ENCODE results near the gene TLCD1. TPM values are rescaled to one million over a fixed set of nuclear protein-coding genes. Genes with fewer than 3 reads are reported as not detected.

Gene TLCD1
- total RNA-seq, 6 donors from 2014 or later: 4.1 to 25.8 (median 14.1) TPM

DNA sequence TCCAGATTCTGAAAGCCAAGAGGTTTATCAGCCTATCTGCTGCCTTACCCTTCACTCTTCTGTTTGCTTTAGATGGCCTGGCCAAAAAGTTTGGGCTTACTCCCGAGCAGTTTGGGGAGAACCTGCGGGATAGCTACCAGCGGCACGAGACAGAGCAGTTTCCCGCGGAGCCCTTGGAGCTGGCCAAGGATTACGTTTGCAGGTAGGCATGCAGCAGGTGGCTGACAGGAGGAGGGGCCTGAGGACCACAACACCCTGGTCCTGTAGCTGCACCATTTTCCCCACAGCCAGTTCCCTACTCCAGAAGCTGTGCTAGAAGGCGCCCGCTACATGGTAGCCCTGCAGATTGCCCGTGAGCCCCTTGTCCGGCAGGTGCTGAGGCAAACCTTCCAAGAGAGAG is 43.4 kb downstream of the TLCD1 start:
- TF ChIP-seq POLR2A (IDR thresholded peaks at IDR 0.05) (no peak), EP300 (IDR thresholded peaks at IDR 0.05) (no peak), CTCF (IDR thresholded peaks at IDR 0.05) (no peak), POLR2AphosphoS5 (IDR thresholded peaks at IDR 0.05) (no peak)
- no peak overlapping the region for H3K4me3 ChIP-seq
- no peak for ATAC-seq (ENCODE audit: low FRiP score in 2 of 2)
- no peaks in the 10 kb centered on the region for H3K9me3 ChIP-seq
- no peaks in the 10 kb centered on the region for H3K27me3 ChIP-seq
- no peak for DNase-seq
- peaks cover 88 to 100% (median 99%) of the 10 kb centered on the region in 4 donors for H3K36me3 ChIP-seq
- H3K27ac ChIP-seq: no peak overlapping the region
- WGBS, 2 donors: 95 to 98% methylated on average over 9 to 11 of the region's 11 CpGs
- no peaks in the 10 kb centered on the region for H3K4me1 ChIP-seq

GRCh38 chr17:28675980-28676379 is 50.1 kb downstream of the TLCD1 start:
- Histone ChIP-seq H3K36me3 (peaks cover 89 to 100% (median 97%) of the 10 kb centered on the region in 4 donors), H3K4me3 (no peak overlapping the region), H3K9me3 (no peaks in the 10 kb centered on the region), H3K27me3 (no peaks in the 10 kb centered on the region), H3K27ac (no peak overlapping the region), H3K4me1 (no peaks in the 10 kb centered on the region)
- TF ChIP-seq CTCF (IDR thresholded peaks at IDR 0.05): no peak
- TF ChIP-seq POLR2AphosphoS5 (IDR thresholded peaks at IDR 0.05): no peak
- no peak for TF ChIP-seq POLR2A (IDR thresholded peaks at IDR 0.05)
- TF ChIP-seq EP300 (IDR thresholded peaks at IDR 0.05): no peak
- ATAC-seq (ENCODE audit: low FRiP score in 2 of 2) (no peak), DNase-seq (no peak)
- WGBS, 2 donors: 88 to 89% methylated on average over 7 of the region's 7 CpGs

- Histone ChIP-seq H3K27ac (no peak overlapping the region), H3K4me1 (no peaks in the 10 kb centered on the region), H3K36me3 (peaks cover 86 to 99% (median 96%) of the 10 kb centered on the region in 4 donors), H3K4me3 (no peak overlapping the region), H3K9me3 (no peaks in the 10 kb centered on the region), H3K27me3 (no peaks in the 10 kb centered on the region)
- 83 to 94% methylated on average over 3 of the region's 3 CpGs for WGBS, 2 donors
- ATAC-seq (ENCODE audit: low FRiP score in 2 of 2) (no peak), DNase-seq (no peak)
- TF ChIP-seq POLR2A (IDR thresholded peaks at IDR 0.05) (no peak), EP300 (IDR thresholded peaks at IDR 0.05) (no peak), POLR2AphosphoS5 (IDR thresholded peaks at IDR 0.05) (no peak), CTCF (IDR thresholded peaks at IDR 0.05) (no peak)
Observed at GRCh38 chr17:28675490-28675889, 50.5 kb downstream of the TLCD1 start.

Small RNA genes lying within 50 kb of the gene (small RNA-seq; reads per million reads assigned to genes)
- gene SNORD42A (0 reads per million in 4 donors), gene SNORD42B (0 reads per million in 4 donors), gene SNORD4A (0 reads per million in 4 donors), gene SNORD4B (0 reads per million in 4 donors)

Other genes with a start within 250 kb of the TLCD1 start
- under 1 TPM in 2 of 6 donors, not detected in 4; 0.07 to 0.54 TPM for gene FOXN1, start 219.9 kb downstream of the TLCD1 start, total RNA-seq
- 10 to 100 TPM; 17.0 to 43.0 (median 25.6) TPM for gene UNC119, start 173.6 kb downstream of the TLCD1 start, total RNA-seq
- gene PIGS, start 154.7 kb downstream of the TLCD1 start, total RNA-seq: 10 to 100 TPM; 36.7 to 69.6 (median 58.1) TPM
- gene ALDOC, start 149.3 kb downstream of the TLCD1 start, total RNA-seq: 10 to 100 TPM in 5 of 6 donors, 1 to 10 TPM in 1; 6.3 to 19.2 (median 14.2) TPM
- 10 to 100 TPM in 1 of 6 donors, 1 to 10 TPM in 5; 4.4 to 34.6 (median 7.4) TPM for gene SPAG5, start 127.2 kb downstream of the TLCD1 start, total RNA-seq
- 10 to 100 TPM in 3 of 6 donors, 1 to 10 TPM in 3; 7.9 to 49.2 (median 11.7) TPM for gene RSKR, start 112.0 kb downstream of the TLCD1 start, total RNA-seq
- 100 to 1,000 TPM in 5 of 6 donors, 10 to 100 TPM in 1; 98.1 to 250 (median 131) TPM for gene BLTP2, start 81.1 kb downstream of the TLCD1 start, total RNA-seq
- 10 to 100 TPM; 43.2 to 91.1 (median 52.5) TPM for gene SDF2, start 64.3 kb downstream of the TLCD1 start, total RNA-seq
- 100 to 1,000 TPM in 1 of 6 donors, 10 to 100 TPM in 5; 57.3 to 128 (median 71.5) TPM for gene SUPT6H, start 64.0 kb downstream of the TLCD1 start, total RNA-seq
- 10 to 100 TPM in 2 of 6 donors, 1 to 10 TPM in 4; 1.2 to 11.5 (median 3.4) TPM for gene PROCA1, start 14.3 kb downstream of the TLCD1 start, total RNA-seq
- gene RAB34, start 8.4 kb downstream of the TLCD1 start, total RNA-seq: 100 to 1,000 TPM in 2 of 6 donors, 10 to 100 TPM in 4; 69.5 to 123 (median 85.5) TPM
- 1,000 to 10,000 TPM in 2 of 6 donors, 100 to 1,000 TPM in 4; 206 to 1,142 (median 416) TPM for gene RPL23A, start 6.2 kb downstream of the TLCD1 start, total RNA-seq
- gene NEK8, start 2.6 kb upstream of the TLCD1 start, total RNA-seq: 10 to 100 TPM in 3 of 6 donors, 1 to 10 TPM in 3; 3.5 to 34.6 (median 13.0) TPM
- gene TRAF4, start 17.8 kb upstream of the TLCD1 start, total RNA-seq: 10 to 100 TPM; 34.8 to 84.9 (median 64.1) TPM
- gene FAM222B, start 116.6 kb upstream of the TLCD1 start, total RNA-seq: 10 to 100 TPM; 16.8 to 23.1 (median 20.1) TPM
- gene ERAL1, start 128.8 kb upstream of the TLCD1 start, total RNA-seq: 10 to 100 TPM; 22.4 to 41.3 (median 27.7) TPM
- 100 to 1,000 TPM in 2 of 6 donors, 10 to 100 TPM in 4; 75.4 to 211 (median 85.8) TPM for gene FLOT2, start 171.5 kb upstream of the TLCD1 start, total RNA-seq
- 10 to 100 TPM in 5 of 6 donors, 1 to 10 TPM in 1; 2.1 to 21.8 (median 15.0) TPM for gene DHRS13, start 176.8 kb upstream of the TLCD1 start, total RNA-seq
- gene PHF12, start 225.3 kb upstream of the TLCD1 start, total RNA-seq: 100 to 1,000 TPM in 1 of 6 donors, 10 to 100 TPM in 5; 38.8 to 103 (median 62.7) TPM

Data from upper lobe of left lung (tissue), 6 donors.